Measurements from ENCODE around the gene MRGPRX2.

The MRGPRX2 gene

DNA sequence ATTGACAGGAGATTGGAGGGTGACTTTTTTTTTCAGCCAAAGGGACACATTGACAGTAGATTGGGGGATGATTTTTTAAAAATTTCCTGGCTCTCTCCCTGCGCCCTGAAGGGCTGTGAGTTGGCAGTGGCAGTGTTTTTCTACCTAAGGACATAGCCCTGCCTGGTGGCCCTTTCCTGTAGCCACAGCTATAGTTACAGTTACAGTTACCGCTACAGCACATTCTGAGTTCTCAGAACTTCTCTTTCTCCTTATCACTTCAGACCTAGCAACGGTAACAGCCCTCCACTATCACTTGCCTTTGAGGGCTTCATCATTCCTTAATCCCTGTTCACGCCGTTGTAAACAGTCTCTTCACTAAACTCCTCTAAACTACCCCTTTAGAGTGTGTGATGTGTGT is 684 bp downstream of the MRGPRX2 start:
- DNase-seq (ENCODE audit: low read depth) = no peak
- no peak overlapping the region for H3K4me3 ChIP-seq (ENCODE audit: low read depth, low read length)
- TF ChIP-seq, protein P1, sequence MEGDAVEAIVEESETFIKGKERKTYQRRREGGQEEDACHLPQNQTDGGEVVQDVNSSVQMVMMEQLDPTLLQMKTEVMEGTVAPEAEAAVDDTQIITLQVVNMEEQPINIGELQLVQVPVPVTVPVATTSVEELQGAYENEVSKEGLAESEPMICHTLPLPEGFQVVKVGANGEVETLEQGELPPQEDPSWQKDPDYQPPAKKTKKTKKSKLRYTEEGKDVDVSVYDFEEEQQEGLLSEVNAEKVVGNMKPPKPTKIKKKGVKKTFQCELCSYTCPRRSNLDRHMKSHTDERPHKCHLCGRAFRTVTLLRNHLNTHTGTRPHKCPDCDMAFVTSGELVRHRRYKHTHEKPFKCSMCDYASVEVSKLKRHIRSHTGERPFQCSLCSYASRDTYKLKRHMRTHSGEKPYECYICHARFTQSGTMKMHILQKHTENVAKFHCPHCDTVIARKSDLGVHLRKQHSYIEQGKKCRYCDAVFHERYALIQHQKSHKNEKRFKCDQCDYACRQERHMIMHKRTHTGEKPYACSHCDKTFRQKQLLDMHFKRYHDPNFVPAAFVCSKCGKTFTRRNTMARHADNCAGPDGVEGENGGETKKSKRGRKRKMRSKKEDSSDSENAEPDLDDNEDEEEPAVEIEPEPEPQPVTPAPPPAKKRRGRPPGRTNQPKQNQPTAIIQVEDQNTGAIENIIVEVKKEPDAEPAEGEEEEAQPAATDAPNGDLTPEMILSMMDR (IDR thresholded peaks at IDR 0.05; ENCODE audit: low read depth, low read length, missing control alignments) = no peak

DNA sequence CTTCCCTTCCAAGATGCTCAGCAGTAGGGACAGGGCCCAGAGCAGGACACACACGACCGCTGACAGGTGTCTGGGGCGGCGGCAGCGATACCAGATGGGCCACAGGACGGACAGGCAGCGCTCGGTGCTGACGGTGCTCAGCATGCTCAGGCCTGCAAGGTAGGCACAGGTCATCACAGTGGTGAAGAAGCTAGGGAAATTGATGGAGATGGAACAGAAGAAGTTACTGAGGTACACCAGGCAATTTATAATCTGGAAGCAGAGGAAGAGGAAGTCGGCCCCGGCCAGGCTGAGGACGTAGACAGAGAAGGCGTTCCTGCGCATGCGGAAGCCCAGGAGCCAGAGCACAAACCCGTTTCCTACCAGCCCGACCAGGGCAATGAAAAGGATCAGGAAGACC is 4.6 kb downstream of the MRGPRX2 start:
- TF ChIP-seq, protein P1 (IDR thresholded peaks at IDR 0.05; ENCODE audit: low read depth, low read length, missing control alignments) = no peak

DNA sequence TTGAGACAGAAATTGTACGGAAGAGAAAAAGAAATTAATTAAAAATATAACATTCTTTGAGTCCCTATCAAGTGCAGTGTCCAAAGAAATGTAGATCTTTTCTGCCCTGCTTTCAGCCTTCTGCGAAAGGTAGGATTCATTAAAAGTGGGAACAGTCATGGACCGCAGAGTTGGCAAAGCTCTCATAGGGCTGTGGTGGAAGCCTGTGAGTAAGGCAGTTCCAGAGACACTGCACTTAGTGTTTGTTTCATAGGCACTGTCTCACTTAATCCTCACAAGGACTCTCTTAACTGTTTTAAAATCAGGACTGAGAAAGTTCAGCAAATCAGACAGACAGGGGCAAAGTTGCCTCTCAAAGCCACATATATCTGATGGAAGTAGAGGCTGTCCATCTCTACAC is 5.5 kb downstream of the MRGPRX2 start:
- DNase-seq (ENCODE audit: low read depth) = no peak
- TF ChIP-seq, protein P1 (IDR thresholded peaks at IDR 0.05; ENCODE audit: low read depth, low read length, missing control alignments) = no peak
- H3K4me3 ChIP-seq (ENCODE audit: low read depth, low read length) = no peak overlapping the region

More for the DNA sequence above, 4.6 kb downstream of the MRGPRX2 start:
- no peak for DNase-seq (ENCODE audit: low read depth)
- H3K4me3 ChIP-seq (ENCODE audit: low read depth, low read length) = no peak overlapping the region

DNA sequence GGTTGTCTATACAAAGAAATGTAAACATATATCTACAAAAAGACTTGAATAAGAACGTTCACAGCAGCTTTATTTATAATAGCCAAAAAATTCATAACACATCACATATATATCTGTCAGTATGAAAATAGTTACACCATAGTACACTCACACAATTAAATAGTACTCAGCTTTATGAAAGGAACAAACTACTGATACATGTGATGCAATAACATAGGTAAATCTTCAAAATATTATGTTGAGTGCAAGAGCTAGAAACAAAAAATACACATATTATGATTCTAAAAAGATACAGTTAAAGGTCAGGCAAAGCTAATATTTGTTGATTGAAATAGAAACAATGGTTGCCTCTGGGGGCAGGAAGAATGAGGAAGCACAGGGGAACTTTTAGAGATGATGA is 6.6 kb downstream of the MRGPRX2 start:
- TF ChIP-seq, protein P1 (IDR thresholded peaks at IDR 0.05; ENCODE audit: low read depth, low read length, missing control alignments) = no peak
- no peak overlapping the region for H3K4me3 ChIP-seq (ENCODE audit: low read depth, low read length)
- no peak for DNase-seq (ENCODE audit: low read depth)

DNA sequence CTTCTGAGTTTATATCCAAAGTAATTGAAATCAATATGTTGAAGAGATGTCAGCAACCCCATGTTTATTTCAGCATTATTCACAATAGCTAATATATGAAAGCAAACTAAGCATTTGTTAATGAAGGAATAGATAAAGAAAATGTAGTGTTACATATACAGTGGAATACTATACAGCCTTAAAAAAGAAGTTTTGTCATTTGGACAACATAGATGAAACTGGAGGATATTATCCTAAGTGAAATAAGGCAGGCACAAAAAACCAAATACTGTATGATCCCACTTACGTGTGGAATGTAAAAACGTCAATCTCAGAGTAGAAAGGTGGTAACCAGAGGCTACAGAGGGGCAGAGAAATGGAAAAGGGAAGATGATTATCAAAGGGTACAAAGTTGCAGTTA is 10.2 kb downstream of the MRGPRX2 start:
- no peak overlapping the region for H3K4me3 ChIP-seq (ENCODE audit: low read depth, low read length)
- TF ChIP-seq, protein P1 (IDR thresholded peaks at IDR 0.05; ENCODE audit: low read depth, low read length, missing control alignments) = no peak
- DNase-seq (ENCODE audit: low read depth) = no peak

DNA sequence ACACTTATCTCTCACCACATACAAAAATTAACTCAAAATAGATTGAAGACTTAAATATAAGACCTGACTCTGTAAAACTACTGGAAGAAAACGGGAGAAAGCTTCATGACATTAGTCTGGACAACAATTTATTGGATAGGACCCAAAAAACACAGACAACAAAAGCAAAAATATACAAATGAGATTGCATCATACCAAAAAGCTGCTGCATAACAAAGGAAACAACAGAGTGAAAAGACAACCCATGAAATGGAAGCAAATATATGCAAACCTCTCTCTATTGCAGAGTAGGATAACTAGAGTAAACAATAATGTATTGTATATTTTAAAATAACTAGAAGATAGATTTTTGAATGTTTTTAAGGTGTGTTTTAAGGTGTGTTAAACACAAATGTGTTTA is 11.2 kb downstream of the MRGPRX2 start:
- TF ChIP-seq, protein P1 (IDR thresholded peaks at IDR 0.05; ENCODE audit: low read depth, low read length, missing control alignments) = no peak
- no peak overlapping the region for H3K4me3 ChIP-seq (ENCODE audit: low read depth, low read length)
- no peak for DNase-seq (ENCODE audit: low read depth)

DNA sequence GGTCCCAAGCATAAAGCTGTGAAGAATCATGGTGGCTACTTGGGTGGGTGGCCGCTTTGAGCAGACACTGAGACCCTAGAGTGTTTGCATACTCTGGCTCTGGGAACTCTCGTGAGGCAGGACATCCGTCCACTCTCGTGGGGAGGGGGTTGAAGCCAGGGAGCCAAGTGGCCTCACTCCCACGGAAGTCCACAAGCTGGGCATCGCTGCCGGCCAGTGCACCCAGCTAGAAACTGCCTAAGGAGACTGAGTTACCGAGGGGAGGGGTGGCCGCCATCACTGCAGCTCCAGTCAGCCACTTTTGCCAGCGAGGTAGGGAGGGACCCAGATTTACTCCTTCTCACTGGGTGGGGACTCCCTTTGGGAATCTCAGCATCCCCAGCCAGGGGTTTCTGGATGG is 20.5 kb downstream of the MRGPRX2 start:
- H3K4me3 ChIP-seq (ENCODE audit: low read depth, low read length) = no peak overlapping the region
- no peak for DNase-seq (ENCODE audit: low read depth)
- TF ChIP-seq, protein P1 (IDR thresholded peaks at IDR 0.05; ENCODE audit: low read depth, low read length, missing control alignments) = no peak
